ENCODE measurements around the gene SEMA4G. TPM values are rescaled to one million over a fixed set of nuclear protein-coding genes. Genes with fewer than 3 reads are reported as not detected.

SEMA4G gene
- total and polyA plus RNA-seq, 2 of the 8 experiments (the other 6 are each of a cell fraction or from before 2014, with no cell fraction given): 7.1 to 18.2 TPM

DNA sequence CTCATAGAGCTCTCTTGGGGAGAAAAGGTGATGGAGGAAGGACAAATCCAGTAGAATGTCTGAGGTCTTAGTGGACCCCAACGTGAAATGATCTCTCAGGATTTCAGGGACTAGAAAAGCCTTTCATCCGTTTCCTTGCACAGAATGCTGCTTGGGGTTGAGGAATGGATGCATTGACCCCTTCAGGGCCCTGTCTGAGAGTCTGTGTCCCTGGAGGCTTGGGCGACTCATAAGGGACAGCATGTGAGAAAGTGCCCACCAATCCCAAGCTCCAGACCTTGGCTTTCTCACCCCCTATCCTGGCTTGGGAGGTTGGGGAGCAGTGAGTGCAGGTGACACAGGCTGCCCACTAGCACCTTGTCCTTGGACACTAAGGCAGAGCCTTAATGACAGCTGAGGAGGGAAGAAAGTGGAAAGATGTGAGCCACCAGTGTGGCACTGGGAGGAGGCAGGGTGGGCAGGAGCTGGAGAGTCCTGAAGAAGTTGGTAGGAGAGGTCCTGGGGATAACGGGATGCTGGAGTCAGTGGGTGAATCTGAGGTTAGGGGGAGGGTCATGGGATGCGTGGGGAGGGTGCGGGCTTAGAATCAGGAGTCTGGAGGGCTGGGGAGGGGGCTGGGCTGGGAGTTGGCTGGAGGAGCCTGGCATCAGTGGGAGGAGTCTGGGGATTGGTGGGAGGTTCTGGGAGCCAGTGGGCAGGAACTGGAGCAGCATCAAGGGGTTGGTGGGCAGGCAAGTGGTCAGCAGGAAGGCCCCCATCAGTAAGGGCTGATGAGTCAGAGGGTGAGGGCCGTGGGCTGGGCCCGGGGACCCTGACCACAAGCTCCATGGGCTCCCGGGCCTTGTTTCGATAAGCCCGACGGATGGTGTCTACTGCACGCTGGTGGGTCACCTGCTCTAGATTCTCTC lies 38.9 kb downstream of the SEMA4G start:
- Histone ChIP-seq H2BK120ac (replicated peaks; ENCODE audit: low read depth, low read length) (no peak overlapping the region), H3K27ac (ENCODE audit: low read depth, low read length) (no peak overlapping the region), H2BK20ac (ENCODE audit: low read length) (no peak overlapping the region), H4K20me1 (replicated peaks in 1 of 2; ENCODE audit: control insufficient read depth in 1 of 2, insufficient read depth in 2 of 2, low read length in 2 of 2) (peaks cover 2 to 16% of the 10 kb centered on the region in 2 experiments), H3K4me3 (ENCODE audit: extremely low read depth in 1 of 4, insufficient read depth in 2 of 4, low read depth in 3 of 4, low read length in 4 of 4) (no peak overlapping the region), H3K56ac (replicated peaks; ENCODE audit: insufficient read length, low read depth, low read length) (no peak overlapping the region), H3K9me3 (ENCODE audit: insufficient read depth in 2 of 2, low read depth in 1 of 2, low read length in 1 of 2) (no peaks in the 10 kb centered on the region), H3K4me2 (ENCODE audit: insufficient read depth in 1 of 2, low read depth in 2 of 2, low read length in 2 of 2) (no peak overlapping the region), H2BK15ac (ENCODE audit: low read length) (no peak overlapping the region), H3K79me1 (ENCODE audit: low read depth, low read length) (peaks cover 3% of the 10 kb centered on the region; the same call in 1 of the 2 replicates), H3K4me1 (replicated peaks in 1 of 4; ENCODE audit: control insufficient read depth in 3 of 4, insufficient read depth in 4 of 4, low read length in 3 of 4) (peaks cover 0 to 12% (median 5%) of the 10 kb centered on the region in 4 experiments; a peak in 4 of 7 replicates), H3K23me2 (ENCODE audit: low read depth, low read length) (no peaks in the 10 kb centered on the region), H2BK5ac (ENCODE audit: low read depth, low read length) (no peak overlapping the region; the same call in 1 of the 2 replicates), H3K27me3 (replicated peaks in 1 of 4; ENCODE audit: control insufficient read depth in 3 of 4, extremely low read depth in 1 of 4, insufficient read depth in 3 of 4, low read length in 3 of 4) (no peaks in the 10 kb centered on the region), H2BK12ac (ENCODE audit: low read depth, low read length) (no peak overlapping the region), H2AFZ (ENCODE audit: low read length) (no peak overlapping the region), H4K8ac (ENCODE audit: extremely low read depth, insufficient read depth, low read length) (no peak overlapping the region), H4K91ac (replicated peaks; ENCODE audit: insufficient read length, low read length) (no peak overlapping the region), H3K9ac (replicated peaks in 1 of 4; ENCODE audit: extremely low read depth in 1 of 4, low read depth in 3 of 4, low read length in 3 of 4) (no peak overlapping the region), H3K14ac (ENCODE audit: insufficient read length) (no peak overlapping the region), H3K36me3 (ENCODE audit: control insufficient read depth in 2 of 4, insufficient read depth in 4 of 4, low read length in 3 of 4) (peaks cover 11 to 41% (median 27%) of the 10 kb centered on the region in 4 experiments; a peak in 7 of 8 replicates), H3K4ac (replicated peaks; ENCODE audit: insufficient read length, low read depth, low read length) (no peak overlapping the region), H3K23ac (ENCODE audit: insufficient read length) (no peak overlapping the region), H3K18ac (ENCODE audit: extremely low read depth, low read length) (no peak overlapping the region), H2AK5ac (ENCODE audit: low read depth, low read length) (0 out of 2 replicates have a peak overlapping the region, but pooled peaks have one; percentile 75), H4K5ac (ENCODE audit: insufficient read length, low read depth, low read length) (no peak overlapping the region), H3K79me2 (ENCODE audit: control insufficient read depth in 1 of 2, insufficient read depth in 2 of 2, low read length in 2 of 2) (0 out of 4 replicates have a peak, but pooled peaks cover 0 to 2% of the 10 kb centered on the region in 2 experiments)
- POLR2A ChIA-PET (ENCODE audit: partially characterized antibody): interaction anchor here (0.7 to 7.5 kb wide), 5 partner anchors 8 to 72 kb away, joined by 3 to 143 read pairs (median 8); partner anchors contain the start of gene LZTS2
- CTCF ChIA-PET (ENCODE audit: partially characterized antibody): interaction anchor here (0.5 to 26.8 kb wide), 8 partner anchors 9 to 222 kb away, joined by 3 to 464 read pairs (median 8); partner anchors contain the start of genes LZTS2, MRPL43, PDZD7 and SFXN3
- WGBS, 2 experiments (ENCODE audit: extremely low coverage in 1 of 2, insufficient coverage in 1 of 2, insufficient read length in 1 of 2, insufficient replicate concordance in 2 of 2, low coverage in 1 of 2, low lambda C conversion rate in 2 of 2, missing lambda C conversion rate in 1 of 2): 87% methylated on average over 13 of the region's 13 CpGs; no CpG with 5 or more reads in 1 of the 2 experiments
- DNase-seq (ENCODE audit: low read depth in 1 of 2, low spot score in 2 of 2) (no peak), FAIRE-seq (no peak)
- no peak for TF ChIP-seq GABPA (IDR thresholded peaks at IDR 0.05; ENCODE audit: borderline replicate concordance, insufficient read depth, low read length)
- no peak for TF ChIP-seq MAFK (IDR thresholded peaks at IDR 0.05; ENCODE audit: low read depth, low read length)
- TF ChIP-seq, protein P1, sequence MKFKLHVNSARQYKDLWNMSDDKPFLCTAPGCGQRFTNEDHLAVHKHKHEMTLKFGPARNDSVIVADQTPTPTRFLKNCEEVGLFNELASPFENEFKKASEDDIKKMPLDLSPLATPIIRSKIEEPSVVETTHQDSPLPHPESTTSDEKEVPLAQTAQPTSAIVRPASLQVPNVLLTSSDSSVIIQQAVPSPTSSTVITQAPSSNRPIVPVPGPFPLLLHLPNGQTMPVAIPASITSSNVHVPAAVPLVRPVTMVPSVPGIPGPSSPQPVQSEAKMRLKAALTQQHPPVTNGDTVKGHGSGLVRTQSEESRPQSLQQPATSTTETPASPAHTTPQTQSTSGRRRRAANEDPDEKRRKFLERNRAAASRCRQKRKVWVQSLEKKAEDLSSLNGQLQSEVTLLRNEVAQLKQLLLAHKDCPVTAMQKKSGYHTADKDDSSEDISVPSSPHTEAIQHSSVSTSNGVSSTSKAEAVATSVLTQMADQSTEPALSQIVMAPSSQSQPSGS (IDR thresholded peaks at IDR 0.05; ENCODE audit: low read length): no peak
- TF ChIP-seq JUND (IDR thresholded peaks at IDR 0.05; ENCODE audit: low read length): no peak
- TF ChIP-seq EZH2 (IDR thresholded peaks at IDR 0.05; ENCODE audit: low read depth, low read length, severe bottlenecking): no peak
- TF ChIP-seq, protein P2, sequence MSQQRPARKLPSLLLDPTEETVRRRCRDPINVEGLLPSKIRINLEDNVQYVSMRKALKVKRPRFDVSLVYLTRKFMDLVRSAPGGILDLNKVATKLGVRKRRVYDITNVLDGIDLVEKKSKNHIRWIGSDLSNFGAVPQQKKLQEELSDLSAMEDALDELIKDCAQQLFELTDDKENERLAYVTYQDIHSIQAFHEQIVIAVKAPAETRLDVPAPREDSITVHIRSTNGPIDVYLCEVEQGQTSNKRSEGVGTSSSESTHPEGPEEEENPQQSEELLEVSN (IDR thresholded peaks at IDR 0.05): no peak
- no peak for TF ChIP-seq YY1 (IDR thresholded peaks at IDR 0.05; ENCODE audit: low read depth, low read length)
- TF ChIP-seq BRCA1 (IDR thresholded peaks at IDR 0.05; ENCODE audit: low read depth, low read length): no peak

All from H1 (cell line).